HEK293 (cell line): ENCODE measurements around the gene KCTD15.

Source experiments
- CTCF ChIP-seq: fragments of 450-650 bp; formaldehyde crosslinking; IDR thresholded peaks from 2 replicates; pipeline ENCODE4 v1.5.1; 2016; ENCODE audit warnings: missing biosample characterization, missing genetic modification characterization
- SETDB1 ChIP-seq: IDR thresholded peaks from one replicate; pipeline ENCODE4 v1.6.1; 2017; ENCODE audit warnings: mild to moderate bottlenecking, low read length, moderate library complexity, mixed read lengths; ENCODE audit not compliant: insufficient read length
- SP2 ChIP-seq: fragments of 450-650 bp; formaldehyde crosslinking; IDR thresholded peaks from 2 replicates; pipeline ENCODE4 v1.5.1; 2016; ENCODE audit warnings: missing biosample characterization, missing genetic modification characterization
- ZBTB48 ChIP-seq: fragments of 450-650 bp; formaldehyde crosslinking; IDR thresholded peaks from 2 replicates; pipeline ENCODE4 v1.5.1; 2016; ENCODE audit warnings: missing biosample characterization, missing genetic modification characterization
- ZFP37 ChIP-seq: fragments of 450-650 bp; formaldehyde crosslinking; IDR thresholded peaks from 2 replicates; pipeline ENCODE4 v1.5.1; 2016; ENCODE audit warnings: missing biosample characterization, missing genetic modification characterization
- ZNF23 ChIP-seq: fragments of 450-650 bp; formaldehyde crosslinking; IDR thresholded peaks from 2 replicates; pipeline ENCODE4 v1.5.1; 2016; ENCODE audit warnings: missing biosample characterization, missing genetic modification characterization, borderline replicate concordance
- ZNF274 ChIP-seq, 2 experiments: fragments of 200-500 bp in 1 of 2; fragments of 450-650 bp in 1 of 2; sonication (Bioruptor generic) in 1 of 2; formaldehyde crosslinking in 1 of 2; IDR thresholded peaks; 2 replicates each; pipeline versions ENCODE4 v1.5.1 to v1.6.1; 2014 to 2016; ENCODE audit warnings: borderline replicate concordance in 1 of 2, inconsistent platforms in 1 of 2, low read length in 1 of 2, missing biosample characterization in 1 of 2, missing genetic modification characterization in 1 of 2
- ZNF621 ChIP-seq: fragments of 450-650 bp; formaldehyde crosslinking; IDR thresholded peaks from 2 replicates; pipeline ENCODE4 v1.5.1; 2017; ENCODE audit warnings: missing biosample characterization, missing genetic modification characterization
- ZXDB ChIP-seq: fragments of 450-650 bp; formaldehyde crosslinking; IDR thresholded peaks from 2 replicates; pipeline ENCODE4 v1.5.1; 2016; ENCODE audit warnings: missing biosample characterization, missing genetic modification characterization
- TF ChIP-seq, protein P1 (sequence below): fragments of 450-650 bp; formaldehyde crosslinking; IDR thresholded peaks from 2 replicates; pipeline ENCODE4 v1.5.1; 2016; ENCODE audit warnings: missing biosample characterization, missing genetic modification characterization
- TF ChIP-seq, protein P2 (sequence below): fragments of 450-650 bp; formaldehyde crosslinking; IDR thresholded peaks from 2 replicates; pipeline ENCODE4 v1.5.0; 2017; ENCODE audit warnings: missing biosample characterization, missing genetic modification characterization, borderline replicate concordance

GRCh38 chr19:33772858-33773180 lies 23.9 kb upstream of the KCTD15 start:
- TF ChIP-seq CTCF (tag by site-specific recombination), result no peak
- TF ChIP-seq ZFP37 (tag by site-specific recombination), result no peak
- no peak for TF ChIP-seq ZNF621 (tag by site-specific recombination)
- TF ChIP-seq ZBTB48, result no peak
- TF ChIP-seq ZXDB, result no peak
- TF ChIP-seq, protein P1, sequence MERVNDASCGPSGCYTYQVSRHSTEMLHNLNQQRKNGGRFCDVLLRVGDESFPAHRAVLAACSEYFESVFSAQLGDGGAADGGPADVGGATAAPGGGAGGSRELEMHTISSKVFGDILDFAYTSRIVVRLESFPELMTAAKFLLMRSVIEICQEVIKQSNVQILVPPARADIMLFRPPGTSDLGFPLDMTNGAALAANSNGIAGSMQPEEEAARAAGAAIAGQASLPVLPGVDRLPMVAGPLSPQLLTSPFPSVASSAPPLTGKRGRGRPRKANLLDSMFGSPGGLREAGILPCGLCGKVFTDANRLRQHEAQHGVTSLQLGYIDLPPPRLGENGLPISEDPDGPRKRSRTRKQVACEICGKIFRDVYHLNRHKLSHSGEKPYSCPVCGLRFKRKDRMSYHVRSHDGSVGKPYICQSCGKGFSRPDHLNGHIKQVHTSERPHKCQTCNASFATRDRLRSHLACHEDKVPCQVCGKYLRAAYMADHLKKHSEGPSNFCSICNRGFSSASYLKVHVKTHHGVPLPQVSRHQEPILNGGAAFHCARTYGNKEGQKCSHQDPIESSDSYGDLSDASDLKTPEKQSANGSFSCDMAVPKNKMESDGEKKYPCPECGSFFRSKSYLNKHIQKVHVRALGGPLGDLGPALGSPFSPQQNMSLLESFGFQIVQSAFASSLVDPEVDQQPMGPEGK (tag by site-specific recombination), result no peak
- no peak for TF ChIP-seq ZNF274 (IDR thresholded peaks at IDR 0.05; ENCODE audit: low read length)
- no peak for TF ChIP-seq ZNF274 (tag by site-specific recombination; IDR thresholded peaks at IDR 0.05; ENCODE audit: borderline replicate concordance)
- no peak for TF ChIP-seq SP2 (tag by site-specific recombination)
- no peak for TF ChIP-seq ZNF23 (tag by site-specific recombination)
- TF ChIP-seq SETDB1, result no peak
- TF ChIP-seq, protein P2, sequence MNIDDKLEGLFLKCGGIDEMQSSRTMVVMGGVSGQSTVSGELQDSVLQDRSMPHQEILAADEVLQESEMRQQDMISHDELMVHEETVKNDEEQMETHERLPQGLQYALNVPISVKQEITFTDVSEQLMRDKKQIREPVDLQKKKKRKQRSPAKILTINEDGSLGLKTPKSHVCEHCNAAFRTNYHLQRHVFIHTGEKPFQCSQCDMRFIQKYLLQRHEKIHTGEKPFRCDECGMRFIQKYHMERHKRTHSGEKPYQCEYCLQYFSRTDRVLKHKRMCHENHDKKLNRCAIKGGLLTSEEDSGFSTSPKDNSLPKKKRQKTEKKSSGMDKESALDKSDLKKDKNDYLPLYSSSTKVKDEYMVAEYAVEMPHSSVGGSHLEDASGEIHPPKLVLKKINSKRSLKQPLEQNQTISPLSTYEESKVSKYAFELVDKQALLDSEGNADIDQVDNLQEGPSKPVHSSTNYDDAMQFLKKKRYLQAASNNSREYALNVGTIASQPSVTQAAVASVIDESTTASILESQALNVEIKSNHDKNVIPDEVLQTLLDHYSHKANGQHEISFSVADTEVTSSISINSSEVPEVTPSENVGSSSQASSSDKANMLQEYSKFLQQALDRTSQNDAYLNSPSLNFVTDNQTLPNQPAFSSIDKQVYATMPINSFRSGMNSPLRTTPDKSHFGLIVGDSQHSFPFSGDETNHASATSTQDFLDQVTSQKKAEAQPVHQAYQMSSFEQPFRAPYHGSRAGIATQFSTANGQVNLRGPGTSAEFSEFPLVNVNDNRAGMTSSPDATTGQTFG (tag by site-specific recombination), result no peak
